SK-N-SH treated with all-trans-retinoic acid at 6 μM for 48 hours (cell line): ENCODE measurements around the gene SEMG1.

Experiments used
- ATAC-seq: fragments of 200-7000 bp; cut with Tn5 transposase; 3 replicates; pipeline ENCODE4 v1.9.1; 2020; ENCODE audit warnings: mild to moderate bottlenecking, moderate library complexity
- ARNTL ChIP-seq: fragments of 450-650 bp; formaldehyde crosslinking; IDR thresholded peaks from 2 replicates; pipeline ENCODE4 v1.5.0; 2020; ENCODE audit warnings: low read depth, mild to moderate bottlenecking, moderate library complexity, borderline replicate concordance
- BACH2 ChIP-seq: fragments of 250-450 bp; sonication (Bioruptor Pico); IDR thresholded peaks from 2 replicates; pipeline ENCODE4 v1.9.0; 2021; ENCODE audit warnings: mild to moderate bottlenecking, borderline replicate concordance
- CSDC2 ChIP-seq: fragments of 250-450 bp; sonication (Bioruptor Pico); IDR thresholded peaks from 2 replicates; pipeline ENCODE4 v1.5.0; 2020; ENCODE audit warnings: mild to moderate bottlenecking, moderate library complexity
- GLIS3 ChIP-seq: fragments of 250-450 bp; sonication (Bioruptor Pico); IDR thresholded peaks from 2 replicates; pipeline ENCODE4 v1.5.0; 2020; ENCODE audit warnings: mild to moderate bottlenecking, moderate library complexity
- ISL1 ChIP-seq: fragments of 250-450 bp; sonication (Bioruptor Pico); IDR thresholded peaks from 2 replicates; pipeline ENCODE4 v2.1.2; 2022; ENCODE audit warnings: mild to moderate bottlenecking, moderate library complexity
- OSR1 ChIP-seq: fragments of 250-450 bp; sonication (Bioruptor Pico); IDR thresholded peaks from 2 replicates; pipeline ENCODE4 v1.8.0; 2022; ENCODE audit warnings: moderate library complexity, mild to moderate bottlenecking, inconsistent platforms
- POU6F1 ChIP-seq: fragments of 250-450 bp; sonication (Bioruptor Pico); IDR thresholded peaks from 2 replicates; pipeline ENCODE4 v1.8.0; 2021; ENCODE audit warnings: low read depth, mild to moderate bottlenecking, moderate library complexity, borderline replicate concordance
- PPARA ChIP-seq: fragments of 250-450 bp; sonication (Bioruptor Pico); IDR thresholded peaks from 2 replicates; pipeline ENCODE4 v1.5.0; 2020; ENCODE audit warnings: mild to moderate bottlenecking, borderline replicate concordance
- RARB ChIP-seq: fragments of 250-450 bp; sonication (Bioruptor Pico); IDR thresholded peaks from 2 replicates; pipeline ENCODE4 v1.8.0; 2021; ENCODE audit warnings: mild to moderate bottlenecking, moderate library complexity
- SNAI2 ChIP-seq: fragments of 250-450 bp; sonication (Bioruptor Pico); IDR thresholded peaks from 2 replicates; pipeline ENCODE4 v1.5.0; 2020; ENCODE audit warnings: mild to moderate bottlenecking, moderate library complexity
- TCF4 ChIP-seq: fragments of 250-450 bp; sonication (Bioruptor Pico); IDR thresholded peaks from 2 replicates; pipeline ENCODE4 v1.8.0; 2021; ENCODE audit warnings: mild to moderate bottlenecking, moderate library complexity, borderline replicate concordance
- TOX ChIP-seq: fragments of 250-450 bp; sonication (Bioruptor Pico); IDR thresholded peaks from 2 replicates; pipeline ENCODE4 v1.8.0; 2021; ENCODE audit warnings: mild to moderate bottlenecking, moderate library complexity, borderline replicate concordance
- ZC3H10 ChIP-seq: fragments of 250-450 bp; sonication (Bioruptor Pico); IDR thresholded peaks from 2 replicates; pipeline ENCODE4 v1.5.1; 2021; ENCODE audit warnings: mild to moderate bottlenecking, moderate library complexity
- ZFP3 ChIP-seq: fragments of 250-450 bp; sonication (Bioruptor Pico); IDR thresholded peaks from 2 replicates; pipeline ENCODE4 v1.5.0; 2020; ENCODE audit warnings: mild to moderate bottlenecking, moderate library complexity
- ZFP30 ChIP-seq: fragments of 450-650 bp; formaldehyde crosslinking; IDR thresholded peaks from 2 replicates; pipeline ENCODE4 v1.5.0; 2022; ENCODE audit warnings: mild to moderate bottlenecking, moderate library complexity
- ZNF70 ChIP-seq: fragments of 450-650 bp; formaldehyde crosslinking; IDR thresholded peaks from 2 replicates; pipeline ENCODE4 v1.5.0; 2020; ENCODE audit warnings: mild to moderate bottlenecking, moderate library complexity
- ZNF8 ChIP-seq: fragments of 450-650 bp; formaldehyde crosslinking; IDR thresholded peaks from 2 replicates; pipeline ENCODE4 v1.5.0; 2020; ENCODE audit warnings: mild to moderate bottlenecking, moderate library complexity
- TF ChIP-seq, protein P1 (sequence below): fragments of 250-450 bp; sonication (Bioruptor Pico); IDR thresholded peaks from 2 replicates; pipeline ENCODE4 v1.5.1; 2020; ENCODE audit warnings: low read depth, mild to moderate bottlenecking, moderate library complexity
- TF ChIP-seq, protein P2 (sequence below): fragments of 250-450 bp; sonication (Bioruptor Pico); IDR thresholded peaks from 2 replicates; pipeline ENCODE4 v1.5.0; 2020; ENCODE audit warnings: mild to moderate bottlenecking, moderate library complexity
- TF ChIP-seq, protein P3 (sequence below): fragments of 250-450 bp; sonication (Bioruptor Pico); IDR thresholded peaks from 2 replicates; pipeline ENCODE4 v1.8.0; 2020; ENCODE audit warnings: mild to moderate bottlenecking, moderate library complexity, borderline replicate concordance

The SEMG1 gene

GRCh38 chr20:45181639-45182038 is 25.2 kb upstream of the SEMG1 start (continued):
- TF ChIP-seq, protein P1, sequence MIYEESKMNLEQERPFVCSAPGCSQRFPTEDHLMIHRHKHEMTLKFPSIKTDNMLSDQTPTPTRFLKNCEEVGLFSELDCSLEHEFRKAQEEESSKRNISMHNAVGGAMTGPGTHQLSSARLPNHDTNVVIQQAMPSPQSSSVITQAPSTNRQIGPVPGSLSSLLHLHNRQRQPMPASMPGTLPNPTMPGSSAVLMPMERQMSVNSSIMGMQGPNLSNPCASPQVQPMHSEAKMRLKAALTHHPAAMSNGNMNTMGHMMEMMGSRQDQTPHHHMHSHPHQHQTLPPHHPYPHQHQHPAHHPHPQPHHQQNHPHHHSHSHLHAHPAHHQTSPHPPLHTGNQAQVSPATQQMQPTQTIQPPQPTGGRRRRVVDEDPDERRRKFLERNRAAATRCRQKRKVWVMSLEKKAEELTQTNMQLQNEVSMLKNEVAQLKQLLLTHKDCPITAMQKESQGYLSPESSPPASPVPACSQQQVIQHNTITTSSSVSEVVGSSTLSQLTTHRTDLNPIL (CRISPR knock-in tag), result no peak
- peak; percentile 10; the same call in 1 of the 2 replicates for TF ChIP-seq ZNF8
- TF ChIP-seq ZFP3, result no peak
- TF ChIP-seq PPARA (CRISPR knock-in tag), result no peak
- TF ChIP-seq ZFP30 (CRISPR knock-in tag), result no peak
- TF ChIP-seq BACH2 (CRISPR knock-in tag), result no peak
- no peak for TF ChIP-seq POU6F1 (CRISPR knock-in tag)
- peak; percentile 86 for TF ChIP-seq TCF4
- no peak for TF ChIP-seq SNAI2 (CRISPR knock-in tag)
- peak; percentile 52 for TF ChIP-seq ISL1 (CRISPR knock-in tag)

- TF ChIP-seq ZNF70 (CRISPR knock-in tag) (no peak), ZC3H10 (CRISPR knock-in tag) (no peak), TOX (CRISPR knock-in tag) (no peak)
- no peak for ATAC-seq
Observed at GRCh38 chr20:45183084-45183483, 23.7 kb upstream of the SEMG1 start.

DNA sequence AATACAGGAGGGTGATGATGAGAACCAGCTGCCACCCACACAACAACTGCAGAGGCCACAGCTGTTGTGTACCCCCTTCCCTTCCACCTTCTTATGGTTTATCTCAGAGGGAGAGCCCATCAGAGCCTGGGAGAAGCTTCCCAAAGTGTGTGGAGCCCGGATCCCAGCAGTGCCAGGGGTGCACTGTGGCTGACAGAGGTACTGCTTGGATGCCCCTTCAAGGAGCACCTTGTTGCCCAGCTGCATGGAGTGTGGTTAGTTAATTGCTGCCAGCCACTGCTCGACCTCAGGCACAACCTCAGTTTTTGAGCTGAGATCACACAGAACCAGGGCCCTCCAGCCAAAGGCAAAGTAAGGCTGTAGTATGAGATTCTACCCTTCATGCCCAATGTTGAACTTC is 19.1 kb upstream of the SEMG1 start:
- TF ChIP-seq RARB (CRISPR knock-in tag), result no peak
- TF ChIP-seq, protein P2, sequence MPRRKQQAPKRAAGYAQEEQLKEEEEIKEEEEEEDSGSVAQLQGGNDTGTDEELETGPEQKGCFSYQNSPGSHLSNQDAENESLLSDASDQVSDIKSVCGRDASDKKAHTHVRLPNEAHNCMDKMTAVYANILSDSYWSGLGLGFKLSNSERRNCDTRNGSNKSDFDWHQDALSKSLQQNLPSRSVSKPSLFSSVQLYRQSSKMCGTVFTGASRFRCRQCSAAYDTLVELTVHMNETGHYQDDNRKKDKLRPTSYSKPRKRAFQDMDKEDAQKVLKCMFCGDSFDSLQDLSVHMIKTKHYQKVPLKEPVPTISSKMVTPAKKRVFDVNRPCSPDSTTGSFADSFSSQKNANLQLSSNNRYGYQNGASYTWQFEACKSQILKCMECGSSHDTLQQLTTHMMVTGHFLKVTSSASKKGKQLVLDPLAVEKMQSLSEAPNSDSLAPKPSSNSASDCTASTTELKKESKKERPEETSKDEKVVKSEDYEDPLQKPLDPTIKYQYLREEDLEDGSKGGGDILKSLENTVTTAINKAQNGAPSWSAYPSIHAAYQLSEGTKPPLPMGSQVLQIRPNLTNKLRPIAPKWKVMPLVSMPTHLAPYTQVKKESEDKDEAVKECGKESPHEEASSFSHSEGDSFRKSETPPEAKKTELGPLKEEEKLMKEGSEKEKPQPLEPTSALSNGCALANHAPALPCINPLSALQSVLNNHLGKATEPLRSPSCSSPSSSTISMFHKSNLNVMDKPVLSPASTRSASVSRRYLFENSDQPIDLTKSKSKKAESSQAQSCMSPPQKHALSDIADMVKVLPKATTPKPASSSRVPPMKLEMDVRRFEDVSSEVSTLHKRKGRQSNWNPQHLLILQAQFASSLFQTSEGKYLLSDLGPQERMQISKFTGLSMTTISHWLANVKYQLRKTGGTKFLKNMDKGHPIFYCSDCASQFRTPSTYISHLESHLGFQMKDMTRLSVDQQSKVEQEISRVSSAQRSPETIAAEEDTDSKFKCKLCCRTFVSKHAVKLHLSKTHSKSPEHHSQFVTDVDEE (CRISPR knock-in tag), result no peak
- TF ChIP-seq, protein P1 (CRISPR knock-in tag), result no peak
- TF ChIP-seq, protein P3, sequence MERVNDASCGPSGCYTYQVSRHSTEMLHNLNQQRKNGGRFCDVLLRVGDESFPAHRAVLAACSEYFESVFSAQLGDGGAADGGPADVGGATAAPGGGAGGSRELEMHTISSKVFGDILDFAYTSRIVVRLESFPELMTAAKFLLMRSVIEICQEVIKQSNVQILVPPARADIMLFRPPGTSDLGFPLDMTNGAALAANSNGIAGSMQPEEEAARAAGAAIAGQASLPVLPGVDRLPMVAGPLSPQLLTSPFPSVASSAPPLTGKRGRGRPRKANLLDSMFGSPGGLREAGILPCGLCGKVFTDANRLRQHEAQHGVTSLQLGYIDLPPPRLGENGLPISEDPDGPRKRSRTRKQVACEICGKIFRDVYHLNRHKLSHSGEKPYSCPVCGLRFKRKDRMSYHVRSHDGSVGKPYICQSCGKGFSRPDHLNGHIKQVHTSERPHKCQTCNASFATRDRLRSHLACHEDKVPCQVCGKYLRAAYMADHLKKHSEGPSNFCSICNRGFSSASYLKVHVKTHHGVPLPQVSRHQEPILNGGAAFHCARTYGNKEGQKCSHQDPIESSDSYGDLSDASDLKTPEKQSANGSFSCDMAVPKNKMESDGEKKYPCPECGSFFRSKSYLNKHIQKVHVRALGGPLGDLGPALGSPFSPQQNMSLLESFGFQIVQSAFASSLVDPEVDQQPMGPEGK (CRISPR knock-in tag), result no peak
- TF ChIP-seq ARNTL, result no peak
- TF ChIP-seq ZC3H10 (CRISPR knock-in tag), result no peak
- no peak for TF ChIP-seq OSR1
- no peak for TF ChIP-seq GLIS3 (CRISPR knock-in tag)
- no peak for TF ChIP-seq ZFP3
- no peak for TF ChIP-seq TCF4
- TF ChIP-seq PPARA (CRISPR knock-in tag), result no peak
- no peak for TF ChIP-seq ZNF70 (CRISPR knock-in tag)
- no peak for TF ChIP-seq TOX (CRISPR knock-in tag)
- TF ChIP-seq POU6F1 (CRISPR knock-in tag), result no peak
- TF ChIP-seq CSDC2, result no peak

More for the DNA sequence above, 19.1 kb upstream of the SEMG1 start:
- no peak for ATAC-seq
